ENCODE measurements around the gene GANC.
"Not testable (repeated sequence)": the region's sequence is repeated elsewhere in the genome, so short reads cannot be mapped to it uniquely, and the experiment has no call there.

GANC gene, protein sequence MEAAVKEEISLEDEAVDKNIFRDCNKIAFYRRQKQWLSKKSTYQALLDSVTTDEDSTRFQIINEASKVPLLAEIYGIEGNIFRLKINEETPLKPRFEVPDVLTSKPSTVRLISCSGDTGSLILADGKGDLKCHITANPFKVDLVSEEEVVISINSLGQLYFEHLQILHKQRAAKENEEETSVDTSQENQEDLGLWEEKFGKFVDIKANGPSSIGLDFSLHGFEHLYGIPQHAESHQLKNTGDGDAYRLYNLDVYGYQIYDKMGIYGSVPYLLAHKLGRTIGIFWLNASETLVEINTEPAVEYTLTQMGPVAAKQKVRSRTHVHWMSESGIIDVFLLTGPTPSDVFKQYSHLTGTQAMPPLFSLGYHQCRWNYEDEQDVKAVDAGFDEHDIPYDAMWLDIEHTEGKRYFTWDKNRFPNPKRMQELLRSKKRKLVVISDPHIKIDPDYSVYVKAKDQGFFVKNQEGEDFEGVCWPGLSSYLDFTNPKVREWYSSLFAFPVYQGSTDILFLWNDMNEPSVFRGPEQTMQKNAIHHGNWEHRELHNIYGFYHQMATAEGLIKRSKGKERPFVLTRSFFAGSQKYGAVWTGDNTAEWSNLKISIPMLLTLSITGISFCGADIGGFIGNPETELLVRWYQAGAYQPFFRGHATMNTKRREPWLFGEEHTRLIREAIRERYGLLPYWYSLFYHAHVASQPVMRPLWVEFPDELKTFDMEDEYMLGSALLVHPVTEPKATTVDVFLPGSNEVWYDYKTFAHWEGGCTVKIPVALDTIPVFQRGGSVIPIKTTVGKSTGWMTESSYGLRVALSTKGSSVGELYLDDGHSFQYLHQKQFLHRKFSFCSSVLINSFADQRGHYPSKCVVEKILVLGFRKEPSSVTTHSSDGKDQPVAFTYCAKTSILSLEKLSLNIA (N-terminal part only)

DNA sequence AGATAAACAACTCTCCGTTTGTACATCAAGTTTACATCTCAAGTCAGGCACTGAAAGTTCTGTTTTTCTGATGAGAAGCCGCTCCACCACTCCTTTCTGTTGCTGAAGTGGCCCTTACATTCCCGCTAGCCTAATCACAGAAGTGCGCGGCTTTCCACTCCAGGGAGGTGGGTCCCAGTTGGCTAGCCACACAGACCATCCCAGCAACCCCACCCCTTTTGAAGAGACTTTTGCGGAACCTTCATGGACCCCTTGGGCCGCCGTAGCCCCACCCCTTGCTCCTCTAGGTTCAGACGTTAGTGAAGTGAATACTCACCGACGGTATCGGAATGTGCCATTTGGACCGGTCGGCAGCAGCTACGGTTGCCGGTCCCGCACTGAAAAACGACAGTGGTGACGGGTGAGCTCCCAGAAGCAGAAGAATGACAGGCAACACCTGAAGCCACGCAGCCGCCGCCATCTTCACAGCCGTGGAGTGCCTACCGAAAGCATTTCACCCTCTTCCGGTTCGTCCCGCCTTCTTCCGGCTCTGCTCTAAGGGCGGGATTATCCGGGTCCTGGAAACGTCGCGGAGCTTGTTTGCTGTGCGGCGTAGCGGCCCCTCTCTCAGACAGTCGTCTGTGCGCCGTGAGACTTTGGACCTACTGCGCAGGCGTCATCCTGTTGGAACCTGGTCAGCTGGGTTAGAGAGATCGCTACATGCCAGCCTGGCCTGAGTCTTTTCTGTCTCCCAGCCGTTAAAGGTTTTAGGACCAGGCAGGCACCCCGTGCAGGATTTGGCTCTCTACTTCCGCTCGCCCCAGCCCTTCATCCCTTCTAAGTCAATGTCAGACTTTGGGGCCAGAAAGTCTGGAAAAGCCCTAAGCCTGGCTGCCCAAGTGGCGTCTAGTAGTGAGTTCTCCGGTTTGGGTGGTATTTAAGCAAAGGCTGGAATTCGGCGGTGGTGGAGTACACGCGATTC, at the start of gene GANC, which contains the start of gene TMEM87A:
GANC (plus strand) TSS at position 263 of the 961 bp plus-strand sequence. CDS start 1,281 bp downstream, outside the sequence.
TMEM87A (minus strand) TSS at position 495 of the 961 bp plus-strand sequence; CDS start at position 460, 35 bp downstream.
- H3K4me3 ChIP-seq (ENCODE audit: low read length): peak within 1 kb of the TSS; percentile 92
- no peaks in the 10 kb centered on the region for H3K27me3 ChIP-seq (ENCODE audit: insufficient read depth, low read length)

DNA sequence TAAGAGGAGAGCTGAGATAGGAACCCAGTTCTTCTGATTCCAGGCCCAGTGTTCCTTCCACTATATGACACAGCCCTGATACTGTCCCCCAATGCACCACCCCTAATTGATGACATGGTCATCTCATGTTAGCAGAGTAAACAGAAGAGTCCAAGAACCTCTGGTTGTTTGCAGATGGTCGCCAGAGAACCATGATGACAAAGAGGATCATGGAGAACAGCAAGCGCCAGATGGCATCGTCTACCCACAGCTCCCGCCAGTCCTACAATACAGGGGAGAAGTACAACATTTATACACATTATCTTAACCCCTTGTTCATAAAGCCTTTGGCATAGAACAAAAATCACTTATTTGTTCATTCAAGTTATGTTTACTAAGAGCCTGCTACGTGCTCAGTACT, 46.4 kb upstream of the GANC start:
- Histone ChIP-seq H3K4me1 (ENCODE audit: insufficient read depth, low read length) (no peaks in the 10 kb centered on the region), H3K4me3 (ENCODE audit: low read length) (no peak overlapping the region), H3K36me3 (ENCODE audit: insufficient read depth, low read depth, low read length) (peaks cover 84% of the 10 kb centered on the region), H3K27me3 (ENCODE audit: insufficient read depth, low read length) (no peaks in the 10 kb centered on the region), H3K9ac (ENCODE audit: low read depth, low read length) (no peak overlapping the region), H3K9me3 (ENCODE audit: insufficient read depth, low read depth, low read length) (no peaks in the 10 kb centered on the region), H3K27ac (ENCODE audit: low read length) (no peak overlapping the region)

More for the DNA sequence above, at the start of gene GANC, which contains the start of gene TMEM87A:
- H3K27ac ChIP-seq (ENCODE audit: low read length): peak within 1 kb of the TSS; percentile 67
- H3K9me3 ChIP-seq (ENCODE audit: insufficient read depth, low read depth, low read length): no peaks in the 10 kb centered on the region
- H3K36me3 ChIP-seq (ENCODE audit: insufficient read depth, low read depth, low read length): peaks cover 6% of the 10 kb centered on the region; the same call in 1 of the 2 replicates
- peak within 1 kb of the TSS; percentile 93 for H3K9ac ChIP-seq (ENCODE audit: low read depth, low read length)
- H3K4me1 ChIP-seq (ENCODE audit: insufficient read depth, low read length): peaks cover 10% of the 10 kb centered on the region

DNA sequence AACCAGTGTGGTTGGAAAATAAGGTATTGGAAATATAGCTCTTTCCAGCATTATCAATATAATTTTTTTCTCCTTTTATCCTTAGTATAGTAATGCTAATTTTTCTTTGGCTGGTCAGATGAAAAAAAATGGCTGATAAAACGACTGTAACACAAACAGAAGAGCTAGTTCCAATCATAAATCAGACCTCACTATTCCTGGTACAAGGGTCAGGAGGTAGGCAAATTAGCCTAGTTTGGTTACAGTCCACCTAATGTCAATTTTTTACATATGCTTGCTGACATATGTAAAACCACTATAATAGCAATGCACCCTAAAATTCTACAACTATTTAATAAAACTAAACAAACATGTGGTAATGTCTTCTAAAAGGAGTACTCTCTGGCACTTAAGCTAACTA, 45.0 kb upstream of the GANC start:
- Histone ChIP-seq H3K4me3 (ENCODE audit: low read length) (no peak overlapping the region), H3K4me1 (ENCODE audit: insufficient read depth, low read length) (no peaks in the 10 kb centered on the region), H3K27ac (ENCODE audit: low read length) (no peak overlapping the region), H3K9me3 (ENCODE audit: insufficient read depth, low read depth, low read length) (no peaks in the 10 kb centered on the region), H3K27me3 (ENCODE audit: insufficient read depth, low read length) (no peaks in the 10 kb centered on the region), H3K36me3 (ENCODE audit: insufficient read depth, low read depth, low read length) (peaks cover 91% of the 10 kb centered on the region), H3K9ac (ENCODE audit: low read depth, low read length) (no peak overlapping the region)

DNA sequence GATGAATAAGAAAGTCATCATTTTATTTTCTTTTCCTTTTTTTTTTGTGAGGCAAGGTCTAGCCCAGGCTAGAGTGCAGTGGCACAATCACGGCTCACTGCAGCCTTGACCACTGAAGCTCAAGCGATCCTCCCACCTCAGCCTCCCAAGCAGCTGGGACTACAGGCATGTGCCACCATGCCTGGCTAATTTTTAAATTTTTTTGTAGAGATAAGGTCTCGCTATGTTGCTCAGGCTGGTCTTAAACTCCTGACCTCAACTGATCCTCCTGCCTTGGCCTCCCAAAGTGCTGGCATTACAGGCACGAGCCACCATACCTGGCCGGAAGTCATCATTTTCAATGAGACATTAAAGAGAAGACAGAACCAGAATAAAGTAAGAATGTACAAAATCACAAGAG, 44.0 kb upstream of the GANC start:
- not testable (repeated sequence) for H3K27ac ChIP-seq (ENCODE audit: low read length); H3K4me3 ChIP-seq (ENCODE audit: low read length); H3K9ac ChIP-seq (ENCODE audit: low read depth, low read length); H3K4me1 ChIP-seq (ENCODE audit: insufficient read depth, low read length); H3K9me3 ChIP-seq (ENCODE audit: insufficient read depth, low read depth, low read length); H3K27me3 ChIP-seq (ENCODE audit: insufficient read depth, low read length)
- peaks cover 91% of the 10 kb centered on the region for H3K36me3 ChIP-seq (ENCODE audit: insufficient read depth, low read depth, low read length)

DNA sequence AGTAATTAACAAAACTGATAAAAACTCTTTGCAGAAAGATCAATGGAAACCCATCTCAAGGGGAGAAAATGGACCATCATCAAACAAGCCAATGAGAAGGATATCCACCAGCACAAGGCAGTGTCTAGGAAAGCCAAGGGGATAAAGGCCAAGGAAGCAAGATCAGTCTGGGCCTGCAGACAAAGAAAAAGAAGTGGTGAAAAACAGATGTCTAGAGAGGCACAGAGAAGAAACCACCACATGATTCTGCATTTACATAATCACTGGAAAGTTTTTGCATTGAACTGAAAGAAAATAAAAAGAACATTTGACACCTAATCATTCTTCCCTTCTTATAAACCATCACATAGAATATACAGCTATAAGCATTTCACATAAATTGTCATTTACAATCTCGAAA, 41.9 kb upstream of the GANC start:
- H3K9me3 ChIP-seq (ENCODE audit: insufficient read depth, low read depth, low read length): no peaks in the 10 kb centered on the region
- H3K4me3 ChIP-seq (ENCODE audit: low read length): no peak overlapping the region
- no peaks in the 10 kb centered on the region for H3K27me3 ChIP-seq (ENCODE audit: insufficient read depth, low read length)
- H3K27ac ChIP-seq (ENCODE audit: low read length): no peak overlapping the region
- H3K4me1 ChIP-seq (ENCODE audit: insufficient read depth, low read length): no peaks in the 10 kb centered on the region
- peaks cover 87% of the 10 kb centered on the region for H3K36me3 ChIP-seq (ENCODE audit: insufficient read depth, low read depth, low read length)
- no peak overlapping the region for H3K9ac ChIP-seq (ENCODE audit: low read depth, low read length)

DNA sequence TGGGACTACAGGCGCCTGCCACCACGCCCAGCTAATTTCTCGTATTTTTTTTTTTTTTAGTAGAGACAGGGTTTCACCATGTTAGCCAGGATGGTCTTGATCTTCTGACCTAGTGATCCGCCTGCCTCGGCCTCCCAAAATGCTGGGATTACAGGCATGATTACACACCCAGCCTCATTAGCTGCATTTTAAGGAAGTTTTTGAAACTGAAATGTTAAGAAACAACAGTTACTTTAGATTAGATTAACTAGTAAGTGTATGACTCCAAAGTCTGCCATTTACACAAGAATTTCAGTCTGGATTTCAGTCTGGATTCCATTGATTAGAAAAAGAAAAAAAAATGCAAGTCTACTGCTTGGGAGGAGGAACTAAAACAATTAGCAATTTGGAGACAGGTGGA, 40.4 kb upstream of the GANC start:
- H3K27ac ChIP-seq (ENCODE audit: low read length): no peak overlapping the region
- no peaks in the 10 kb centered on the region for H3K27me3 ChIP-seq (ENCODE audit: insufficient read depth, low read length)
- H3K9ac ChIP-seq (ENCODE audit: low read depth, low read length): no peak overlapping the region
- no peaks in the 10 kb centered on the region for H3K9me3 ChIP-seq (ENCODE audit: insufficient read depth, low read depth, low read length)
- no peaks in the 10 kb centered on the region for H3K4me1 ChIP-seq (ENCODE audit: insufficient read depth, low read length)
- H3K4me3 ChIP-seq (ENCODE audit: low read length): no peak overlapping the region
- H3K36me3 ChIP-seq (ENCODE audit: insufficient read depth, low read depth, low read length): peaks cover 87% of the 10 kb centered on the region

DNA sequence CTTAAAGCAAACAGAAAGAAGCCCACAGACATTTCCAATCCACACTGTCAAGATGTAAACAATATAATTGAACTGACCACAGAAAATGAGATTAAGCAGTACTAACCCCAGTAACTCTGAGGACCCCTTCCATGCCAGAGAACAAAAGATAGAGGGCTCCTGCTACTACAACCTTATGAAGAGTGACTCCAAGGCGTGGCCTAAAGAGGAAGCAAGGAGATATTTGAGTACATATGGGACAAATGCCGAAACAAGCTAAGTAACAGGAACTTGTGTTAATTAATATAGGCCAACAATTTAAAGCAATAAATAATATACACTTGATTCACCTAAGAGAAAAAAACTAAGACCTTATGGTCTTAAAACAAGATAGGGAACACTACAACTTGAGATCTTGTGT, 39.9 kb upstream of the GANC start:
- peaks cover 87% of the 10 kb centered on the region for H3K36me3 ChIP-seq (ENCODE audit: insufficient read depth, low read depth, low read length)
- H3K27ac ChIP-seq (ENCODE audit: low read length): no peak overlapping the region
- no peaks in the 10 kb centered on the region for H3K9me3 ChIP-seq (ENCODE audit: insufficient read depth, low read depth, low read length)

DNA sequence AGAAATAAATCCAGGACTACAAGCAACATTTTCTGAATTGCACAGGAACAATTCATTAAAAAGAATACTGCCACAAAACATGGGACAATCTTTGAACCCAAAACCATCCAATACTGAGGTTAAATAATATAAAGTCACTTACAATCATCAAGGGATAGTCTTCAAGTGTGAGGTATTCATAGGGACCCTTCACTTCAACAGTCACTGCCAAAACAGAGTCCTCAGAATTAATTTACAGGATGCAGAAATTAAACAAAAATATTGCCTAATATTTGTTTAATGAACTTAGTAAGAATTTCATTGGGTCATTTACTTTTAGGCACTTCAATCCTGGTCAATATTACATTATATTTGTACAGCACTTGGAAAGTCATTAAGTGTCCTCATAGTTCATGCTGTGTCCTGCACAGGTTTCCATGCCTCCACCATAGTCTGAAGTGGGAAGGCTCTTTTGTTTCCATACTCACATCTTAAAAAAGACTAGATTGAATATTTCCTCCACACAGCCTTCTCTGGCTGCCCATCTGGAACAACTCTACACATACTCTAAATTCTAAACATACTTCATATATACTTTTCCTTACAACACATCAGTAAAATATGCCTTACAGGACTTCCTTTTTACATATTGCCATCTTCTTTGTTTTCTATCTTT, 33.3 kb upstream of the GANC start:
- no peaks in the 10 kb centered on the region for H3K9me3 ChIP-seq (ENCODE audit: insufficient read depth, low read depth, low read length)
- H3K36me3 ChIP-seq (ENCODE audit: insufficient read depth, low read depth, low read length): peaks cover 70% of the 10 kb centered on the region
- H3K27ac ChIP-seq (ENCODE audit: low read length): no peak overlapping the region
- H3K27me3 ChIP-seq (ENCODE audit: insufficient read depth, low read length): no peaks in the 10 kb centered on the region
- H3K4me1 ChIP-seq (ENCODE audit: insufficient read depth, low read length): no peaks in the 10 kb centered on the region
- no peak overlapping the region for H3K9ac ChIP-seq (ENCODE audit: low read depth, low read length)
- H3K4me3 ChIP-seq (ENCODE audit: low read length): no peak overlapping the region

More for the DNA sequence above, 39.9 kb upstream of the GANC start:
- Histone ChIP-seq H3K4me3 (ENCODE audit: low read length) (no peak overlapping the region), H3K9ac (ENCODE audit: low read depth, low read length) (no peak overlapping the region), H3K4me1 (ENCODE audit: insufficient read depth, low read length) (no peaks in the 10 kb centered on the region), H3K27me3 (ENCODE audit: insufficient read depth, low read length) (no peaks in the 10 kb centered on the region)

DNA sequence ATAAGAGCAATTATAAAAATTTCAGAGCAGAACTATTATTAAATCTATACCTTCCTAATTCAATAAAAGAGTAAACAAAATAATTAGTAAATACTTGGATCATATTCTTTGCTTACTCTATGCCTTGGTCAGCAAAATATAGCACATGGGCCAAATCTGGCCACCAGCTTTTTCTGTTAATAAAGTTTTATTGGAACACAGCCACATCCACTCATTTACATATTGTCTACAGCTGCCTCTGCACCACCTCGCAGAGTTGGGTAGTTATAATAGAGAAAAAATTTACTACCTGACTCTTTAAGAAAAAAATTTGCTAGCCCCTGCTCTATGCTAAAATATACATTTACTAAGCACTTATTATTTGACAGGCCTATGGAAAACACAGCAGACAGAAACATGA, 32.2 kb upstream of the GANC start:
- H3K4me1 ChIP-seq (ENCODE audit: insufficient read depth, low read length): no peaks in the 10 kb centered on the region
- H3K9me3 ChIP-seq (ENCODE audit: insufficient read depth, low read depth, low read length): no peaks in the 10 kb centered on the region
- no peak overlapping the region for H3K9ac ChIP-seq (ENCODE audit: low read depth, low read length)
- H3K4me3 ChIP-seq (ENCODE audit: low read length): no peak overlapping the region
- H3K27me3 ChIP-seq (ENCODE audit: insufficient read depth, low read length): no peaks in the 10 kb centered on the region
- H3K36me3 ChIP-seq (ENCODE audit: insufficient read depth, low read depth, low read length): peaks cover 62% of the 10 kb centered on the region
- no peak overlapping the region for H3K27ac ChIP-seq (ENCODE audit: low read length)

DNA sequence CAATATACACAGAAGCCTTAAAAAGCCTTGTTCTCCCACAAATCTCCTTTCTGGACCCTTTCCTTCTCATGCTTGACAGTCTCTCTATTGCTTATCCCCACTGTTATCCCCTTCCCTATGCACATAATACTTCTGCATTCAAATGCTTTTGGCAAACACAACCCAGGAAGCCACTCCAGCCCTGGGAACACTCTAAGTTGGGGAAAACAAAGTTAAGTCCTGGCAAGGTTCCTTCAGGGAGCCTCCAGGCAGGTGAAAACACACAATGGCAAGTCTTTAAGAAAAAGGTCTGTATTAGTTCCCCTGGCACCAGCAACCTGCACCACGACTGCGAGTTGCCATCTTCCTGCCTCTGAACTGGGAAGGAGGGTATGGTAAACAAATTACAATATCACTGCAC, 19.7 kb upstream of the GANC start:
- peaks cover 41% of the 10 kb centered on the region for H3K9me3 ChIP-seq (ENCODE audit: insufficient read depth, low read depth, low read length)
- H3K9ac ChIP-seq (ENCODE audit: low read depth, low read length): no peak overlapping the region
- H3K4me3 ChIP-seq (ENCODE audit: low read length): no peak overlapping the region; the same call in 1 of the 2 replicates
- H3K27me3 ChIP-seq (ENCODE audit: insufficient read depth, low read length): no peaks in the 10 kb centered on the region
- no peak overlapping the region for H3K27ac ChIP-seq (ENCODE audit: low read length)
- H3K4me1 ChIP-seq (ENCODE audit: insufficient read depth, low read length): no peaks in the 10 kb centered on the region
- peaks cover 66% of the 10 kb centered on the region for H3K36me3 ChIP-seq (ENCODE audit: insufficient read depth, low read depth, low read length)
